ACC112 (cell line): Measurements from ENCODE around the gene TMEM120B.
A peak's percentile ranks its signal among the peaks of the same experiment; 100 is the strongest.

Experiments
- H2AFZ ChIP-seq: fragments of 200-600 bp; sonication (generic); one replicate; pipeline ENCODE4 v1.6.0; 2017; ENCODE audit warnings: antibody characterized with exemption, low read length; ENCODE audit not compliant: unreplicated experiment
- H3K27ac ChIP-seq: fragments of 200-600 bp; sonication (generic); 2 replicates; pipeline ENCODE4 v1.5.1; 2014; ENCODE audit warnings: low read depth, mild to moderate bottlenecking, antibody characterized with exemption, low read length, moderate library complexity
- H3K27me3 ChIP-seq: fragments of 200-600 bp; sonication (generic); 2 replicates; pipeline ENCODE4 v1.6.1; 2014; ENCODE audit warnings: mild to moderate bottlenecking, antibody characterized with exemption, low read length, moderate library complexity, mixed read lengths; ENCODE audit not compliant: insufficient read depth
- H3K36me3 ChIP-seq: fragments of 200-600 bp; sonication (generic); 2 replicates; pipeline ENCODE4 v1.6.1; 2016; ENCODE audit warnings: mild to moderate bottlenecking, antibody characterized with exemption, low read length, moderate library complexity, mixed read lengths; ENCODE audit not compliant: insufficient read depth
- H3K4me1 ChIP-seq: fragments of 200-600 bp; sonication (generic); one replicate; pipeline ENCODE4 v1.6.1; 2016; ENCODE audit warnings: low read length, mixed read lengths; ENCODE audit not compliant: insufficient read depth, unreplicated experiment, control insufficient read depth
- H3K4me3 ChIP-seq: fragments of 200-600 bp; sonication (generic); 2 replicates; pipeline ENCODE4 v1.5.1; 2014; ENCODE audit warnings: mild to moderate bottlenecking, low read depth, low read length
- H3K79me2 ChIP-seq: fragments of 200-600 bp; sonication (generic); one replicate; pipeline ENCODE4 v1.6.0; 2016; ENCODE audit warnings: low read length; ENCODE audit not compliant: control insufficient read depth, unreplicated experiment, insufficient read depth

Gene TMEM120B

DNA sequence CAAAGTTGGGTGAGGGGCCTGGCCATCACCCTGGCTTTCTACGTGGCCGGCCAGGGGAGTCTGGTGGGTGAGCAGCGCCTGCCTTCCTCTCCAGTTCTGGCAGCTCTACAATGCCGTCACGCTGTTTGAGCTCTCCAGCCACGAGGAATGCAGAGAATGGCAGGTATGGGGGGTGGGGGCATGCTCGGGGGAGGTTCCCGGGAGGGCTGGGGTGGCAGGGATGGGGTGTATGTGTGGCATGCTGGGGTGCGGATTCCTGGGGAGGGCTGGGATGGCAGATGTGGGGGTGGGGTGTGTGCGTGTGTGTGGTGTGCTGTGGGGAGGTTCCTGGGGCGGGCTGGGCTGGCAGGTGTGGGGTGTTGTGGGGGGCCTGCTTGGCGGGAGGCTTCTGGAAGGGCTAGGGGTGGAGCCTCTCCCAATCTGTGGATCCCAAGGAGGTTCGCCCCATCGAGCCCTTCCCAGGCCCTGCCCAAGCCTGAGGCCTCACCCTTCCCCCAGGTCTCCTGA, 62.5 kb downstream of the TMEM120B start:
- Histone ChIP-seq H3K27ac (no peak overlapping the region), H2AFZ (no peak overlapping the region), H3K27me3 (no peaks in the 10 kb centered on the region), H3K4me3 (no peak overlapping the region), H3K4me1 (peaks cover 6% of the 10 kb centered on the region), H3K36me3 (no peaks in the 10 kb centered on the region), H3K79me2 (no peaks in the 10 kb centered on the region)

DNA sequence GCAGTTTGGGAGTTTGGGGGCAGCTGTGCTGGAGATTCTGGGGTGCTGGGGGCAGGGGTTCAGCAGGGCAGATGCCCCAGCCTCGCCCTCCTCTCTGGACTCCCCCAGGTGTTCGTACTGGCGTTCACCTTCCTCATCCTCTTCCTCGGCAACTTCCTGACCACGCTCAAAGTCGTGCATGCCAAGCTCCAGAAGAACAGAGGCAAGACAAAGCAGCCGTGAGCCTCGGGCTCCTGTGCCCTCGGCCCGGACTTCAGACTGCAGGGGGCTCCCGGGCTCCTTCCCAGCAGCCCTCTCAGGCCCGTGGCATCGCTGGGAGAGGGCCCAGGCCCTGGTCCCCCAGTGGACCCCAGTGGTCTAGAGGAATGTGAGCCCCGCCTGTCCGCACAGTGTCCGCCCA, 62.9 kb downstream of the TMEM120B start:
- peaks cover 6% of the 10 kb centered on the region for H3K4me1 ChIP-seq
- no peaks in the 10 kb centered on the region for H3K36me3 ChIP-seq
- no peak overlapping the region for H2AFZ ChIP-seq
- H3K27ac ChIP-seq: no peak overlapping the region
- no peaks in the 10 kb centered on the region for H3K27me3 ChIP-seq
- no peak overlapping the region for H3K4me3 ChIP-seq
- H3K79me2 ChIP-seq: no peaks in the 10 kb centered on the region

DNA sequence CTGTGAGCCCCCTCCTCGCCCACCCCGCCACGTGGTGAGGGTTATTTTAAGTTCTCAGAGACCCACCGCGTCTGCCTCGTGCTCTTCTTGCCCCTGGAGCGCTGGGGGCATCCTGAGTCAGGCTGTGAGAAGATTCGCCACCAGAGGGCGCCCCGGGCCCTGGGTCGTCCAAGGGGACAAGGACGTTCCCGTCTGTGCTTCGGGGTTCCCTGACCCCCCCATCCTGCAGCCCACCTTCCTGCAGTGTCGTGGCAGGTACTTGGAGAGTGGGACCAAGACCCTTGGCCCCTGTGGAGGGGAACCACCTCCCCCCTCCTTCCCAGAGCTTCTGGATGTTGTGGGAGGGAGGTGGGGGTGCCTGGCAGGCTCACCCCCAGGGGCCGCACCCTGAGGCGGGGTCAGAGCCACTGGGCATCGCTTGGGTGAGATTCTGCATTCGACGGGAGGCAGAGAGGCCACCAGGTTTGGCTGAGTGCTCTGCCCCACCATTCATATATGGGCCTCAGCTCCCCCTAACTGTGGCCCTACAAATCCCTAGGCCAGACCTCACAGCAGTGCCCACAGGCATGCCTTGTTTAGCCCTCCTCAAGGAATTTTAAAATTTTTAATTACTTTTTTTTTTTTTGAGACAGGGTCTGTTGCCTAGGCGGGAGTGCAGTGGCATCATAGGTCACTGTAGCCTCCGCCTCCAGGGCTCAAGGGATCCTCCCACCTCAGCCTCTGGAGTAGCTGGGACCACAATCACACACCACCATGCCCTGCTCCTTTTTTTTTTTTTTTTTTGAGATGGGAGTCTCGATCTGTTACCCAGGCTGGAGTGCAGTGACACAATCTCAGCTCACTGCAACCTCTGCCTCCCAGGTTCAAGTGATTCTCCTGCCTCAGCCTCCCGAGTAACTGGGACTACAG, 63.9 kb downstream of the TMEM120B start:
- Histone ChIP-seq H3K4me3 (no peak overlapping the region), H3K27me3 (no peaks in the 10 kb centered on the region), H3K4me1 (peaks cover 8% of the 10 kb centered on the region), H3K36me3 (no peaks in the 10 kb centered on the region), H3K79me2 (no peaks in the 10 kb centered on the region), H3K27ac (no peak overlapping the region), H2AFZ (no peak overlapping the region)

DNA sequence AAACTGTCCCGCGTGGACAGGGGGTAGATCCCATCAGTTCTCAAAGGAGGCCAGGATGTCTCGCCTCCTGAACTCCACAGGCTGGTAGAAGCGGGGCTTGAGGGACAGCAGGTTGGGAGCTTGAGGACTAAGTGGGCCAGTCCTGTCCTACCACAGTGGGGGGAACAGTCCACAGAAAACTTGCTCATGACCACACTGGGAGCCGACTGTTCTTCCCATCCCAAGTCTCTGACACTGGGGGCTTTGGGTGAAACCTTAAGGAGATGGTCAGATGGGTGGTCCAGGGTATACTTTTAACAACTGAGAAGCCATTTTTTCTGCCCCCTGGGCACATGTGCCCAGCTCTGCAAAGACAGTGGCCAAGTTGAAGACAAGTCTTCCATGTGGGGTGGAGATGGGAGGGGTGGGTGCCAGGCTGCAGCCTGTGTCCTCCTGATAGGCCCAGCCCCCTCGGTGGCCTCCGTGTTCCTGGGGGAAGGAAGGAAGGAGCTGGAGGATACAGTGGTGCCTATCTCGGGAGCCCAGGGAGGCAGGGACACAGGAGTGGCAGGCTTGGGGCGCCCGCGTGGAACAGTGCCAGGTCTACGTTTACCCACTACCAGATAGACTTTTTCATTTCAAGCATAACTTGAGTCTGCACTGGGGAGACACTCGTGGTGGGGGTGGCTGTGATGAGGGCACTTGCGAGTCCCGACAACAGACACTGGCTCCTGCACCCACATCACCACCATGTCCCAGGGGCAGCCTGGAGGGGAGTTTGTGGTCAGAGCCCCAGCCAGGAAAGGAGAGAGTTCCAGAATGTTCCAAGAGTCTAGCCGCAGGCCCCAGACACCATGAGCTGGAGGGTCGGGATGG, 66.2 kb downstream of the TMEM120B start:
- Histone ChIP-seq H3K27me3 (no peaks in the 10 kb centered on the region), H3K79me2 (no peaks in the 10 kb centered on the region), H3K4me1 (peaks cover 16% of the 10 kb centered on the region), H3K27ac (no peak overlapping the region), H2AFZ (no peak overlapping the region), H3K36me3 (no peaks in the 10 kb centered on the region), H3K4me3 (no peak overlapping the region)

DNA sequence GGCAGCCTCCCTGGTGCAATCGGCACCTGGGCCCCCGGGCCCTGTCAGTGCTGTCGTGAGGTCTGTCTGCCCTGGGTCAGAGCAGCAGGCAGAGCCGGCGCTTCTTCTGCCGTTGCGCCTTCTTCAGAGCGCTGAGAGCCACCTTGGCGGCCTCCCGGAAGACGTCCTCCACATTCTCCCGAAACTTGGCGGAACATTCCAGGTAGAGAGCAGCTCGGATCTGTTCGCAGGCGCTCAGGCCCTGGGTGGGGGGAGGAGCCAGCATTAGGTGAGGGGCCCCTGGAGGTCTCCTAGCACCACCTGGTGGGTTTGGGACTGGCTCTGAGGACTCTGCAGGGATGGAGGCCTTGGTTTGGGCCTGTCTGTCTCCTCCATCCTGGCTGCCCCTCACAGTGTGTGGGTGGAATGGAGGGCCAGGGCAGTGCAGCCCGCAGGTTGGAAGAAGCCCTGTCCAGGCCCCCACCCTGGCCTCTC, 66.9 kb downstream of the TMEM120B start:
- H3K36me3 ChIP-seq: no peaks in the 10 kb centered on the region
- peaks cover 23% of the 10 kb centered on the region for H3K4me1 ChIP-seq
- H2AFZ ChIP-seq: no peak overlapping the region
- H3K79me2 ChIP-seq: no peaks in the 10 kb centered on the region
- H3K27ac ChIP-seq: no peak overlapping the region
- no peaks in the 10 kb centered on the region for H3K27me3 ChIP-seq
- H3K4me3 ChIP-seq: no peak overlapping the region

GRCh38 chr12:121780429-121780828, 67.9 kb downstream of the TMEM120B start:
- Histone ChIP-seq H3K27me3 (no peaks in the 10 kb centered on the region), H3K36me3 (no peaks in the 10 kb centered on the region), H3K4me3 (no peak overlapping the region), H2AFZ (no peak overlapping the region), H3K27ac (no peak overlapping the region), H3K79me2 (no peaks in the 10 kb centered on the region), H3K4me1 (peaks cover 30% of the 10 kb centered on the region)

DNA sequence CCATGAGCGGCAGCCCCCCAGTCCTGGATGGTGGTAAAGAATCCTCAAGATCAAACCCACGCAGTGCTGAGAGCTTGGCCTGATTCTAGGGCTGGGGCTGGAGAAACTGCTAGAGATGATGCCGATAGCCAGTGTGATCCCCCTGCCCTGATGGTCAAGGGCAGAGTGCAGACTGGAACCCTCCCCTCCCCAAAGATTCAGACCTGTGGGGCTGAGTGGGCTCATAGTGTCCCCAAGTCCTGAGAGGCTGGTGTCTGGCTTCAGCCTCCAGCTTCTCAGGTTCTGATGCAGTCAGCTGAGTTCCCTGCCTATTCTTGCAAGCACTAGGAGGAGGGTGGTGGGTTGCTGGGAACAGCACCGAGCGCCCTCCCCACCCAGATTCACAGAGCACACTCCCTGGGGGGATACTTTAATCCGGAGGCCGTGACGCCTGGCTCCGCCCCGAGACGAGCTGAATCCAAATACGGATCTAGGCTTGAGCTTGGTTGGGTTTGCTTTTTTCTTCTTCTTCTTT, 69.0 kb downstream of the TMEM120B start:
- Histone ChIP-seq H3K79me2 (no peaks in the 10 kb centered on the region), H3K4me3 (no peak overlapping the region; the same call in 1 of the 2 replicates), H3K27me3 (no peaks in the 10 kb centered on the region), H3K27ac (peak overlapping the region; percentile 56; the same call in 1 of the 2 replicates), H3K4me1 (peaks cover 34% of the 10 kb centered on the region), H3K36me3 (no peaks in the 10 kb centered on the region), H2AFZ (no peak overlapping the region)

GRCh38 chr12:121781998-121782979, 69.7 kb downstream of the TMEM120B start:
- Histone ChIP-seq H3K4me3 (peak overlapping the region; percentile 18; the same call in 1 of the 2 replicates), H3K27ac (peak overlapping the region; percentile 56; the same call in 1 of the 2 replicates), H3K27me3 (no peaks in the 10 kb centered on the region), H3K79me2 (no peaks in the 10 kb centered on the region), H2AFZ (no peak overlapping the region), H3K36me3 (no peaks in the 10 kb centered on the region), H3K4me1 (peaks cover 37% of the 10 kb centered on the region)

DNA sequence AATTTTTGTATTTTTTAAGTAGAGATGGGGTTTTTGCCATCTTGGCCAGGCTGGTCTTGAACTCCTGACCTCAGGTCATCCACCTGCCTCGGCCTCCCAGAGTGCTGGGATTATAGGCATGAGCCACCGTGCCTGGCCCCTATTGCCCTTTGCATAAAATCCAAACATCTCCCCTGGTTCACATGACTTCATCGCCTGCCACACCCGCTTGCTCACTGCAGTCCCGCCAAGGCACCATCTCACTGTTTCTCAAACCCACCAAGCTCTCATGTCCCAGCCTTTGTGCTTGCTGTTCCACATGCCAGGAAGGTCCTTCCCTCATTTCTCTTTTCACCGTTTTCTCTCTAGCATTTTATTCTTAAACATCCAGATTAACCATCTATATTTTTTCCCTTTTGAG, 71.2 kb downstream of the TMEM120B start:
- no peak overlapping the region for H3K4me3 ChIP-seq
- H3K79me2 ChIP-seq: no peaks in the 10 kb centered on the region
- H3K27me3 ChIP-seq: no peaks in the 10 kb centered on the region
- no peaks in the 10 kb centered on the region for H3K36me3 ChIP-seq
- peaks cover 37% of the 10 kb centered on the region for H3K4me1 ChIP-seq
- no peak overlapping the region for H2AFZ ChIP-seq
- H3K27ac ChIP-seq: peak overlapping the region; percentile 61
